Osteocyte (in vitro differentiated cells): ENCODE data around the gene GPC6. TPM values are rescaled to one million over a fixed set of nuclear protein-coding genes. Genes with fewer than 3 reads are reported as not detected.

Source experiments
- DNase-seq: peaks from one replicate; pipeline ENCODE4 v3.0.0; 2021; ENCODE audit warnings: mixed read lengths; ENCODE audit not compliant: unreplicated experiment; ENCODE audit errors: extremely low spot score
- H3K27ac Mint-ChIP-seq: one replicate; pipeline ENCODE4 v1.8.0; 2021; ENCODE audit warnings: mild to moderate bottlenecking, mixed read lengths; ENCODE audit not compliant: unreplicated experiment
- H3K27me3 Mint-ChIP-seq: one replicate; pipeline ENCODE4 v1.8.0; 2021; ENCODE audit warnings: mixed read lengths; ENCODE audit not compliant: unreplicated experiment
- H3K36me3 Mint-ChIP-seq: one replicate; pipeline ENCODE4 v1.8.0; 2021; ENCODE audit warnings: mixed read lengths; ENCODE audit not compliant: unreplicated experiment
- H3K4me1 Mint-ChIP-seq: one replicate; pipeline ENCODE4 v1.8.0; 2021; ENCODE audit warnings: mixed read lengths; ENCODE audit not compliant: unreplicated experiment
- H3K4me3 Mint-ChIP-seq: one replicate; pipeline ENCODE4 v1.8.0; 2021; ENCODE audit warnings: mild to moderate bottlenecking, moderate library complexity, mixed read lengths; ENCODE audit not compliant: unreplicated experiment
- H3K9me3 Mint-ChIP-seq: one replicate; pipeline ENCODE4 v1.8.0; 2021; ENCODE audit warnings: mixed read lengths; ENCODE audit not compliant: unreplicated experiment
- CTCF ChIP-seq: fragments of 200-600 bp; sonication (generic); IDR thresholded peaks from 2 replicates; pipeline ENCODE4 v1.5.0; 2021; ENCODE audit warnings: antibody characterized with exemption, mild to moderate bottlenecking, moderate library complexity
- long read RNA-seq: library from polyadenylated mRNA; unstranded; transcript quantifications from one replicate; pipeline ENCODE4 v2.0.0, GENCODE V29; 2021
- total RNA-seq: library from RNA; stranded (reverse); gene quantifications from 2 replicates; pipeline ENCODE4 v1.2.1, GENCODE V29; 2021

GPC6 gene
- 125 and 128 TPM in 2 replicates for total RNA-seq
- long read RNA-seq, partial matches to known transcripts: 49 of 68 reads
- long read RNA-seq, other reads (novel, unspliced or antisense): 16 of 68 reads

- H3K9me3 Mint-ChIP-seq: peaks cover 5% of the 10 kb centered on the region
- TF ChIP-seq CTCF: no peak
- H3K4me3 Mint-ChIP-seq: peak within 1 kb of the TSS; percentile 93
- H3K4me1 Mint-ChIP-seq: peaks cover 45% of the 10 kb centered on the region
- no peaks in the 10 kb centered on the region for H3K27me3 Mint-ChIP-seq
- H3K36me3 Mint-ChIP-seq: peaks cover 5% of the 10 kb centered on the region
- DNase-seq: no peak
- peak within 1 kb of the TSS; percentile 88 for H3K27ac Mint-ChIP-seq
Observed at GRCh38 chr13:93226623-93227279, at the start of gene GPC6. GPC6 (plus strand) TSS chr13:93226807.

- no peak for DNase-seq
- no peak overlapping the region for H3K4me3 Mint-ChIP-seq
- H3K36me3 Mint-ChIP-seq: no peaks in the 10 kb centered on the region
- no peaks in the 10 kb centered on the region for H3K4me1 Mint-ChIP-seq
- H3K27me3 Mint-ChIP-seq: peaks cover 11% of the 10 kb centered on the region
- TF ChIP-seq CTCF: no peak
- H3K9me3 Mint-ChIP-seq: peaks cover 3% of the 10 kb centered on the region
- H3K27ac Mint-ChIP-seq: no peak overlapping the region
Observed at GRCh38 chr13:93180356-93180969, 46.1 kb upstream of the GPC6 start.

GRCh38 chr13:93182406-93182805 lies 44.2 kb upstream of the GPC6 start:
- peaks cover 13% of the 10 kb centered on the region for H3K27me3 Mint-ChIP-seq
- TF ChIP-seq CTCF: no peak
- H3K4me3 Mint-ChIP-seq: no peak overlapping the region
- no peaks in the 10 kb centered on the region for H3K9me3 Mint-ChIP-seq
- no peaks in the 10 kb centered on the region for H3K4me1 Mint-ChIP-seq
- no peak overlapping the region for H3K27ac Mint-ChIP-seq
- DNase-seq: no peak
- no peaks in the 10 kb centered on the region for H3K36me3 Mint-ChIP-seq

GRCh38 chr13:93183302-93183701 lies 43.3 kb upstream of the GPC6 start:
- H3K4me1 Mint-ChIP-seq: no peaks in the 10 kb centered on the region
- peaks cover 13% of the 10 kb centered on the region for H3K27me3 Mint-ChIP-seq
- no peak overlapping the region for H3K27ac Mint-ChIP-seq
- DNase-seq: no peak
- no peaks in the 10 kb centered on the region for H3K36me3 Mint-ChIP-seq
- H3K9me3 Mint-ChIP-seq: no peaks in the 10 kb centered on the region
- no peak overlapping the region for H3K4me3 Mint-ChIP-seq
- no peak for TF ChIP-seq CTCF

- Mint-ChIP-seq H3K4me3 (no peak overlapping the region), H3K27me3 (peaks cover 12% of the 10 kb centered on the region), H3K4me1 (no peaks in the 10 kb centered on the region), H3K9me3 (peaks cover 3% of the 10 kb centered on the region), H3K36me3 (no peaks in the 10 kb centered on the region), H3K27ac (no peak overlapping the region)
- TF ChIP-seq CTCF: no peak
- DNase-seq: no peak
Observed at GRCh38 chr13:93190006-93190405, 36.6 kb upstream of the GPC6 start.
